Nephron (organoid): ENCODE data around the gene RPL7A.

Source experiments
- H3K27ac Mint-ChIP-seq, 3 experiments: 2 replicates each; pipeline ENCODE4 v1.8.0; 2020; ENCODE audit warnings: mixed read lengths in 3 of 3, mild to moderate bottlenecking in 2 of 3, moderate library complexity in 1 of 3
- H3K27me3 Mint-ChIP-seq: 2 replicates; pipeline ENCODE4 v1.8.0; 2021; ENCODE audit warnings: low read depth, mild to moderate bottlenecking, moderate library complexity, mixed read lengths
- H3K36me3 Mint-ChIP-seq: 2 replicates; pipeline ENCODE4 v1.8.0; 2020; ENCODE audit warnings: low read depth, mixed read lengths
- H3K4me1 Mint-ChIP-seq: 2 replicates; pipeline ENCODE4 v1.8.0; 2020; ENCODE audit warnings: mixed read lengths
- H3K4me3 Mint-ChIP-seq, 3 experiments: 2 replicates each; pipeline ENCODE4 v1.8.0; 2020; ENCODE audit warnings: mild to moderate bottlenecking in 3 of 3, mixed read lengths in 3 of 3, moderate library complexity in 2 of 3
- H3K9me3 Mint-ChIP-seq: 2 replicates; pipeline ENCODE4 v1.8.0; 2020; ENCODE audit warnings: mixed read lengths
- CTCF ChIP-seq, 3 experiments: fragments of 200-600 bp; sonication (generic); IDR thresholded peaks; one replicate each; pipeline ENCODE4 v1.5.0; 2021; ENCODE audit warnings: antibody characterized with exemption in 3 of 3; ENCODE audit not compliant: unreplicated experiment in 3 of 3

RPL7A gene

GRCh38 chr9:133344071-133344470 lies 3.9 kb upstream of the RPL7A start:
- peaks cover 38% of the 10 kb centered on the region for H3K4me1 Mint-ChIP-seq
- no peaks in the 10 kb centered on the region for H3K27me3 Mint-ChIP-seq
- H3K4me3 Mint-ChIP-seq: no peak overlapping the region
- H3K27ac Mint-ChIP-seq: no peak overlapping the region
- peaks cover 33% of the 10 kb centered on the region for H3K36me3 Mint-ChIP-seq
- TF ChIP-seq CTCF (IDR thresholded peaks at IDR 0.05; ENCODE audit: unreplicated experiment in 3 of 3): no peak
- H3K9me3 Mint-ChIP-seq: no peaks in the 10 kb centered on the region

- no peaks in the 10 kb centered on the region for H3K9me3 Mint-ChIP-seq
- H3K4me1 Mint-ChIP-seq: peaks cover 43% of the 10 kb centered on the region
- TF ChIP-seq CTCF (IDR thresholded peaks at IDR 0.05; ENCODE audit: unreplicated experiment in 3 of 3): no peak
- H3K4me3 Mint-ChIP-seq: peak overlapping the region in 1 of 3 experiments; percentile 19
- no peak overlapping the region for H3K27ac Mint-ChIP-seq
- peaks cover 32% of the 10 kb centered on the region for H3K36me3 Mint-ChIP-seq
- no peaks in the 10 kb centered on the region for H3K27me3 Mint-ChIP-seq
These were observed 3.0 kb upstream of the RPL7A start for GRCh38 chr9:133344979-133345378.

GRCh38 chr9:133345596-133345995 lies 2.4 kb upstream of the RPL7A start:
- H3K36me3 Mint-ChIP-seq: peaks cover 32% of the 10 kb centered on the region
- TF ChIP-seq CTCF (IDR thresholded peaks at IDR 0.05; ENCODE audit: unreplicated experiment in 3 of 3): no peak
- H3K27ac Mint-ChIP-seq: no peak overlapping the region
- no peaks in the 10 kb centered on the region for H3K27me3 Mint-ChIP-seq
- peak overlapping the region; percentile 13 to 87 (median 19) for H3K4me3 Mint-ChIP-seq
- no peaks in the 10 kb centered on the region for H3K9me3 Mint-ChIP-seq
- H3K4me1 Mint-ChIP-seq: peaks cover 41% of the 10 kb centered on the region

GRCh38 chr9:133346021-133346785 lies 1.8 kb upstream of the RPL7A start:
- H3K4me1 Mint-ChIP-seq: peaks cover 39% of the 10 kb centered on the region
- TF ChIP-seq CTCF (IDR thresholded peaks at IDR 0.05; ENCODE audit: unreplicated experiment in 3 of 3): no peak
- peaks cover 32% of the 10 kb centered on the region for H3K36me3 Mint-ChIP-seq
- H3K9me3 Mint-ChIP-seq: no peaks in the 10 kb centered on the region
- peak overlapping the region; percentile 70 to 84 (median 77) for H3K27ac Mint-ChIP-seq
- H3K27me3 Mint-ChIP-seq: no peaks in the 10 kb centered on the region
- H3K4me3 Mint-ChIP-seq: peak overlapping the region; percentile 87 to 99 (median 94)

- peak overlapping the region; percentile 95 to 96 (median 96) for H3K27ac Mint-ChIP-seq
- peak overlapping the region; percentile 94 to 99 (median 99) for H3K4me3 Mint-ChIP-seq
- peaks cover 34% of the 10 kb centered on the region for H3K4me1 Mint-ChIP-seq
- TF ChIP-seq CTCF (IDR thresholded peaks at IDR 0.05; ENCODE audit: unreplicated experiment in 3 of 3): no peak
- no peaks in the 10 kb centered on the region for H3K27me3 Mint-ChIP-seq
- no peaks in the 10 kb centered on the region for H3K9me3 Mint-ChIP-seq
- H3K36me3 Mint-ChIP-seq: peaks cover 45% of the 10 kb centered on the region
These were observed 468 bp upstream of the RPL7A start for GRCh38 chr9:133347515-133347984.
